Measurements from ENCODE around the gene USO1.

Gene USO1

DNA sequence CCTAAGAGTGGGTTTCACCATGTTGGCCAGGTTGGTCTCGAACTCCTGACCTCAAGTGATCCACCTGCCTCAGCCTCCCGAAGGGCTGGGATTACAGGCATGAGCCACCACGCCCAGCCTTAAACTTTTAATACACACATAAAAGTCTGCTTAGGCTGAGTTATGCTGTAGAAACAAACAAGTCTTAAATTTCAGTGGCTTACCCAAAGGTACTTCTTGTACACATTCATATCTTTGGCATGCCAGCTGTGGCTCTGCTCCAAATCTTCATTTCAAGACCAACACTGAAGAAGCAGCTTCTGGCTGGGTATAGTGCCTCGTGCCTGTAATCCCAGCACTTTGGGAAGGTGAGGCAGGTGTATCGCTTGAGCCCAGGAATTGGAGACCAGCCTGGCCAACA, 97.6 kb downstream of the USO1 start:
- ATAC-seq: no peak; the same call in 2 of the 3 replicates
- TF ChIP-seq SNAI2 (CRISPR knock-in tag; IDR thresholded peaks at IDR 0.05) (no peak), ESRRG (CRISPR knock-in tag; IDR thresholded peaks at IDR 0.05) (no peak), CREB5 (CRISPR knock-in tag; IDR thresholded peaks at IDR 0.05; ENCODE audit: low read depth) (no peak), ZC3H10 (CRISPR knock-in tag; IDR thresholded peaks at IDR 0.05) (no peak), CSDC2 (CRISPR knock-in tag; IDR thresholded peaks at IDR 0.05) (no peak), ZFP30 (CRISPR knock-in tag; IDR thresholded peaks at IDR 0.05) (no peak), GLIS3 (CRISPR knock-in tag; IDR thresholded peaks at IDR 0.05) (no peak), RARB (CRISPR knock-in tag; IDR thresholded peaks at IDR 0.05) (no peak), ZFP3 (CRISPR knock-in tag; IDR thresholded peaks at IDR 0.05) (no peak), TOX (CRISPR knock-in tag; IDR thresholded peaks at IDR 0.05; ENCODE audit: borderline replicate concordance) (no peak), TCF4 (CRISPR knock-in tag; IDR thresholded peaks at IDR 0.05; ENCODE audit: borderline replicate concordance) (no peak), ZNF8 (CRISPR knock-in tag; IDR thresholded peaks at IDR 0.05) (no peak), BACH2 (CRISPR knock-in tag; IDR thresholded peaks at IDR 0.05; ENCODE audit: borderline replicate concordance) (no peak), ZNF70 (CRISPR knock-in tag; IDR thresholded peaks at IDR 0.05) (no peak), ZNF565 (CRISPR knock-in tag; conservative IDR thresholded peaks at IDR 0.05; ENCODE audit: low read depth) (no peak), PPARA (CRISPR knock-in tag; IDR thresholded peaks at IDR 0.05; ENCODE audit: borderline replicate concordance) (no peak), ISL1 (CRISPR knock-in tag; IDR thresholded peaks at IDR 0.05) (no peak)
- TF ChIP-seq, protein P1, sequence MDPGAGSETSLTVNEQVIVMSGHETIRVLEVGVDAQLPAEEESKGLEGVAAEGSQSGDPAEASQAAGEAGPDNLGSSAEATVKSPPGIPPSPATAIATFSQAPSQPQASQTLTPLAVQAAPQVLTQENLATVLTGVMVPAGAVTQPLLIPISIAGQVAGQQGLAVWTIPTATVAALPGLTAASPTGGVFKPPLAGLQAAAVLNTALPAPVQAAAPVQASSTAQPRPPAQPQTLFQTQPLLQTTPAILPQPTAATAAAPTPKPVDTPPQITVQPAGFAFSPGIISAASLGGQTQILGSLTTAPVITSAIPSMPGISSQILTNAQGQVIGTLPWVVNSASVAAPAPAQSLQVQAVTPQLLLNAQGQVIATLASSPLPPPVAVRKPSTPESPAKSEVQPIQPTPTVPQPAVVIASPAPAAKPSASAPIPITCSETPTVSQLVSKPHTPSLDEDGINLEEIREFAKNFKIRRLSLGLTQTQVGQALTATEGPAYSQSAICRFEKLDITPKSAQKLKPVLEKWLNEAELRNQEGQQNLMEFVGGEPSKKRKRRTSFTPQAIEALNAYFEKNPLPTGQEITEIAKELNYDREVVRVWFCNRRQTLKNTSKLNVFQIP (CRISPR knock-in tag; IDR thresholded peaks at IDR 0.05; ENCODE audit: borderline replicate concordance, low read depth): no peak
- TF ChIP-seq, protein P2, sequence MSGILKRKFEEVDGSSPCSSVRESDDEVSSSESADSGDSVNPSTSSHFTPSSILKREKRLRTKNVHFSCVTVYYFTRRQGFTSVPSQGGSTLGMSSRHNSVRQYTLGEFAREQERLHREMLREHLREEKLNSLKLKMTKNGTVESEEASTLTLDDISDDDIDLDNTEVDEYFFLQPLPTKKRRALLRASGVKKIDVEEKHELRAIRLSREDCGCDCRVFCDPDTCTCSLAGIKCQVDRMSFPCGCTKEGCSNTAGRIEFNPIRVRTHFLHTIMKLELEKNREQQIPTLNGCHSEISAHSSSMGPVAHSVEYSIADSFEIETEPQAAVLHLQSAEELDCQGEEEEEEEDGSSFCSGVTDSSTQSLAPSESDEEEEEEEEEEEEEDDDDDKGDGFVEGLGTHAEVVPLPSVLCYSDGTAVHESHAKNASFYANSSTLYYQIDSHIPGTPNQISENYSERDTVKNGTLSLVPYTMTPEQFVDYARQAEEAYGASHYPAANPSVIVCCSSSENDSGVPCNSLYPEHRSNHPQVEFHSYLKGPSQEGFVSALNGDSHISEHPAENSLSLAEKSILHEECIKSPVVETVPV (CRISPR knock-in tag; IDR thresholded peaks at IDR 0.05): no peak
- TF ChIP-seq, protein P3, sequence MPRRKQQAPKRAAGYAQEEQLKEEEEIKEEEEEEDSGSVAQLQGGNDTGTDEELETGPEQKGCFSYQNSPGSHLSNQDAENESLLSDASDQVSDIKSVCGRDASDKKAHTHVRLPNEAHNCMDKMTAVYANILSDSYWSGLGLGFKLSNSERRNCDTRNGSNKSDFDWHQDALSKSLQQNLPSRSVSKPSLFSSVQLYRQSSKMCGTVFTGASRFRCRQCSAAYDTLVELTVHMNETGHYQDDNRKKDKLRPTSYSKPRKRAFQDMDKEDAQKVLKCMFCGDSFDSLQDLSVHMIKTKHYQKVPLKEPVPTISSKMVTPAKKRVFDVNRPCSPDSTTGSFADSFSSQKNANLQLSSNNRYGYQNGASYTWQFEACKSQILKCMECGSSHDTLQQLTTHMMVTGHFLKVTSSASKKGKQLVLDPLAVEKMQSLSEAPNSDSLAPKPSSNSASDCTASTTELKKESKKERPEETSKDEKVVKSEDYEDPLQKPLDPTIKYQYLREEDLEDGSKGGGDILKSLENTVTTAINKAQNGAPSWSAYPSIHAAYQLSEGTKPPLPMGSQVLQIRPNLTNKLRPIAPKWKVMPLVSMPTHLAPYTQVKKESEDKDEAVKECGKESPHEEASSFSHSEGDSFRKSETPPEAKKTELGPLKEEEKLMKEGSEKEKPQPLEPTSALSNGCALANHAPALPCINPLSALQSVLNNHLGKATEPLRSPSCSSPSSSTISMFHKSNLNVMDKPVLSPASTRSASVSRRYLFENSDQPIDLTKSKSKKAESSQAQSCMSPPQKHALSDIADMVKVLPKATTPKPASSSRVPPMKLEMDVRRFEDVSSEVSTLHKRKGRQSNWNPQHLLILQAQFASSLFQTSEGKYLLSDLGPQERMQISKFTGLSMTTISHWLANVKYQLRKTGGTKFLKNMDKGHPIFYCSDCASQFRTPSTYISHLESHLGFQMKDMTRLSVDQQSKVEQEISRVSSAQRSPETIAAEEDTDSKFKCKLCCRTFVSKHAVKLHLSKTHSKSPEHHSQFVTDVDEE (CRISPR knock-in tag; IDR thresholded peaks at IDR 0.05): no peak

GRCh38 chr4:75822416-75822815, 98.0 kb downstream of the USO1 start:
- no peak for TF ChIP-seq GLIS3 (CRISPR knock-in tag; IDR thresholded peaks at IDR 0.05)
- TF ChIP-seq ZNF8 (CRISPR knock-in tag; IDR thresholded peaks at IDR 0.05): no peak
- no peak for TF ChIP-seq RARB (CRISPR knock-in tag; IDR thresholded peaks at IDR 0.05)
- TF ChIP-seq CSDC2 (CRISPR knock-in tag; IDR thresholded peaks at IDR 0.05): no peak
- no peak for TF ChIP-seq SNAI2 (CRISPR knock-in tag; IDR thresholded peaks at IDR 0.05)
- TF ChIP-seq ZC3H10 (CRISPR knock-in tag; IDR thresholded peaks at IDR 0.05): no peak
- TF ChIP-seq PPARA (CRISPR knock-in tag; IDR thresholded peaks at IDR 0.05; ENCODE audit: borderline replicate concordance): no peak
- ATAC-seq: no peak

- TF ChIP-seq OSR1 (CRISPR knock-in tag; IDR thresholded peaks at IDR 0.05): no peak
- no peak for ATAC-seq
These were observed 99.4 kb downstream of the USO1 start for GRCh38 chr4:75823812-75824211.

DNA sequence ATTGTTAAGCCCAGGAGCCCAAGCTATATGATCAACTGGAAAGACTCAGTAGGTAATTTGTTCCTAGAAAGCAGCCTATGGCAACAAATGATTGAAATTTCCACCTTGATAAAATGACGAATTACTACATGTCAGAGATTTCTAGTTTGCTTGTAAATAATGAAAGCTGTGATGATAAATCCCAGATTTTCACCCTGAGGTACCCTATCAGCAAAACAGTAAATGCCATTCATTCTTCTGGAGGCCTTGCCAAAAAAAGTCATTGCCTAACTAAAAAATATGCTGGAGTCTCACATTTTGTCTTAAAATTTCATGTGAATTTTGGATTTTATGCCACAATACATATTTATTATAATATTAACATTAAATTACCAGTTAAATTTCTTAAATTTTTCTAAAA, 106.5 kb downstream of the USO1 start:
- TF ChIP-seq PPARA (CRISPR knock-in tag; IDR thresholded peaks at IDR 0.05; ENCODE audit: borderline replicate concordance) (no peak), CSDC2 (CRISPR knock-in tag; IDR thresholded peaks at IDR 0.05) (no peak), ZNF565 (CRISPR knock-in tag; conservative IDR thresholded peaks at IDR 0.05; ENCODE audit: low read depth) (no peak), ISL1 (CRISPR knock-in tag; IDR thresholded peaks at IDR 0.05) (0 out of 2 replicates have a peak, but pooled peaks have one; percentile 8)
- ATAC-seq: no peak
